ENCODE results near the gene DCBLD2. TPM values are rescaled to one million over a fixed set of nuclear protein-coding genes. Genes with fewer than 3 reads are reported as not detected.
A peak's percentile ranks its signal among the peaks of the same experiment; 100 is the strongest.

Gene DCBLD2
- total and polyA plus RNA-seq, 12 donors: 9.1 to 68.2 (median 40.9) TPM

DNA sequence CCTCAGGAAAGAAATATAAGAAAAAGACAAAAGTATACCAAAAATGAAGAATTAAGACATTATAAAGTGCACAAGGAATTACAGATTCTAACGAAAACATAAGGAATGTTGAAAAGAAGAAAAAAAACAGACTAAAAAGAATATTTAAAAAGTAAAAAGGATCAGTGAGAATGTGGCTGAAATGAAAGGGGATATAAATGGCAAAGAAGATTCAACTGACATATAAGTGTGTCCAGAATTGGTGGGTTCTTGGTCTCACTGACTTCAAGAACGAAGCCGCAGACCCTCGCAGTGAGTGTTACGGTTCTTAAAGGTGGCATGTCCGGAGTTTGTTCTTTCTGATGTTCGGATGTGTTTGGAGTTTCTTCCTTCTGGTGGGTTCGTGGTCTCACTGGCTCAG is 44.8 kb downstream of the DCBLD2 start:
- Histone ChIP-seq H3K4me3 (no peak overlapping the region), H3K4me1 (replicated peaks in 1 of 2) (no peaks in the 10 kb centered on the region), H3K36me3 (replicated peaks in 1 of 2) (no peaks in the 10 kb centered on the region), H3K9me3 (replicated peaks in 1 of 3) (no peaks in the 10 kb centered on the region), H3K27me3 (no peaks in the 10 kb centered on the region), H3K27ac (no peak overlapping the region)
- no peak for DNase-seq
- intact Hi-C loops (cut with DNase I): no loop called here
- 88 to 99% (median 98%) methylated on average over 8 of the region's 8 CpGs for WGBS, 4 donors
- TF ChIP-seq CTCF (IDR thresholded peaks at IDR 0.05) (no peak), POLR2A (IDR thresholded peaks at IDR 0.05) (no peak)

DNA sequence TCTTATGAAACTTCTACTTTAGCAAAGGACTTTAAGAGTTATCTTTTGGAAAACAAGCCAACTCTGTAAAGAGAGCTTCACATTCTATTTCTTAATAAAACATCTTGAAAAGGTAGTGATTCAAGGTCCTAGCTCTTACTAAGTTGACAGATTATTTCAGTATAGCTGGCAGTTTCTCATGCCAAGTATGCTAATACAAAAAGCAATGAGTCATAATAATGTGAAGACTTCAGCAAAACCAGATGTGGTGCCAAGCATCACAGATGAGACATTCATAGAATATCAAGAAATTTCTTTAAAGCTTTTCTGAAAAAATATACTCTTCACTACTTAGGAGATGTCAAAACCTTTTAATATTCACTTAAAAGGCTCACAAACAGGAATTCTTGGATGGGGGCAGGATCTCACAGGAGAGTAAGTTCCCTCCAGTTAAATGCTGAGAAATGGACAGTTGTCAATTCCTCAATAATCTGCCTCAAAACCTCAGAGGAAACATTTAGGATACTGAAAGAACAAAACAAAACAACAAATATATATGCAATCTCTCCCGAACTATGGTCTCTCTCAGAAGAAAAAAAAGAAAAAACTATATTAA is 45.6 kb downstream of the DCBLD2 start:
- H3K27me3 ChIP-seq: no peaks in the 10 kb centered on the region
- intact Hi-C loops (cut with DNase I): no loop called here
- no peak overlapping the region for H3K27ac ChIP-seq
- H3K9me3 ChIP-seq (replicated peaks in 1 of 3): no peaks in the 10 kb centered on the region
- no peaks in the 10 kb centered on the region for H3K4me1 ChIP-seq (replicated peaks in 1 of 2)
- H3K36me3 ChIP-seq (replicated peaks in 1 of 2): no peaks in the 10 kb centered on the region
- H3K4me3 ChIP-seq: no peak overlapping the region
- TF ChIP-seq CTCF (IDR thresholded peaks at IDR 0.05) (no peak), POLR2A (IDR thresholded peaks at IDR 0.05) (no peak)
- 67 to 85% (median 77%) methylated on average over 1 of the region's 1 CpG for WGBS, 4 donors
- peak in 5 of 7 donors; percentile 29 to 62 (median 33) for DNase-seq

DNA sequence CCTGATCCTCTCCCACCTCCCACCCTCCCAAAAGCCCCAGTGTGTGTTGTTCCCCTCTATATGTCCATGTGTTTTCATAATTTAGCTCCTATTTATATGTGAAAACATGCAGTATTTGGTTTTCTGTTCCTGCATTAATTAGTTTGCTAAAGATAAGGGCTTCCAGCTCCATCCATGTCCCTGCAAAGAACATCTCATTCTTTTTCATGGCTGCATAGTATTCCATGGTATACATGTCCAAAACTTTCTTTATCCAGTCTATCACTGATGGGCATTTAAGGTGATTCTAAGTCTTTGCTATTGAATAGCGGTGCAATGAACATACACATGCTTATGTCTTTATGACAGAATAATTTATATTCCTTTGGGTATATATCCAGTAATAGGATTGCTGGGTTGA is 53.4 kb downstream of the DCBLD2 start:
- WGBS, 4 donors: 100% methylated on average over 1 of the region's 1 CpG
- Histone ChIP-seq H3K4me3 (no peak overlapping the region), H3K4me1 (replicated peaks in 1 of 2) (peaks cover 0 to 2% of the 10 kb centered on the region in 2 donors), H3K27ac (no peak overlapping the region), H3K36me3 (replicated peaks in 1 of 2) (peaks cover 0 to 5% of the 10 kb centered on the region in 2 donors), H3K27me3 (no peaks in the 10 kb centered on the region), H3K9me3 (replicated peaks in 1 of 3) (no peaks in the 10 kb centered on the region)
- intact Hi-C loops (cut with DNase I): no loop called here
- DNase-seq: no peak
- TF ChIP-seq POLR2A (IDR thresholded peaks at IDR 0.05) (no peak), CTCF (IDR thresholded peaks at IDR 0.05) (no peak)

GRCh38 chr3:98846101-98846500 is 55.4 kb downstream of the DCBLD2 start:
- peaks cover 0 to 5% of the 10 kb centered on the region in 2 donors for H3K36me3 ChIP-seq (replicated peaks in 1 of 2)
- H3K4me3 ChIP-seq: no peak overlapping the region
- H3K27me3 ChIP-seq: no peaks in the 10 kb centered on the region
- DNase-seq: no peak
- intact Hi-C loops (cut with DNase I): no loop called here
- no peak for TF ChIP-seq POLR2A (IDR thresholded peaks at IDR 0.05)
- no peak for TF ChIP-seq CTCF (IDR thresholded peaks at IDR 0.05)
- H3K27ac ChIP-seq: no peak overlapping the region
- peaks cover 0 to 6% of the 10 kb centered on the region in 2 donors for H3K4me1 ChIP-seq (replicated peaks in 1 of 2)
- H3K9me3 ChIP-seq (replicated peaks in 1 of 3): no peaks in the 10 kb centered on the region
